Measurements from ENCODE around the gene AKR7A3.
A peak's percentile ranks its signal among the peaks of the same experiment; 100 is the strongest.
"Not testable (repeated sequence)": the region's sequence is repeated elsewhere in the genome, so short reads cannot be mapped to it uniquely, and the experiment has no call there.

AKR7A3 gene

GRCh38 chr1:19288324-19289241, at the start of gene AKR7A3:
AKR7A3 (minus strand) TSS chr1:19288770; CDS start chr1:19288709, 61 bp downstream.
- DNase-seq = not testable (repeated sequence)

- peak; percentile 42 for DNase-seq
Observed at GRCh38 chr1:19338323-19338762, 49.8 kb upstream of the AKR7A3 start.

- no peak for DNase-seq
Observed at GRCh38 chr1:19337289-19337688, 48.7 kb upstream of the AKR7A3 start.

GRCh38 chr1:19336543-19336942, 48.0 kb upstream of the AKR7A3 start:
- DNase-seq = no peak

GRCh38 chr1:19333587-19334354, 45.2 kb upstream of the AKR7A3 start:
- no peak for DNase-seq

- no peak for DNase-seq
Observed at GRCh38 chr1:19332832-19333231, 44.3 kb upstream of the AKR7A3 start.

GRCh38 chr1:19331262-19331878, 42.8 kb upstream of the AKR7A3 start:
- DNase-seq = no peak

- DNase-seq = no peak
Observed at GRCh38 chr1:19330449-19331135, 42.0 kb upstream of the AKR7A3 start.

GRCh38 chr1:19329611-19330010, 41.0 kb upstream of the AKR7A3 start:
- no peak for DNase-seq

GRCh38 chr1:19329188-19329587, 40.6 kb upstream of the AKR7A3 start:
- DNase-seq = no peak

GRCh38 chr1:19328486-19328885, 39.9 kb upstream of the AKR7A3 start:
- no peak for DNase-seq

- DNase-seq = no peak
Observed at GRCh38 chr1:19327736-19328135, 39.2 kb upstream of the AKR7A3 start.

- no peak for DNase-seq
Observed at GRCh38 chr1:19327301-19327700, 38.7 kb upstream of the AKR7A3 start.

- DNase-seq = no peak
Observed at GRCh38 chr1:19326748-19327065, 38.1 kb upstream of the AKR7A3 start.

GRCh38 chr1:19325958-19326747, 37.6 kb upstream of the AKR7A3 start:
- DNase-seq = no peak

GRCh38 chr1:19325368-19325957, 36.9 kb upstream of the AKR7A3 start:
- DNase-seq = no peak

- DNase-seq = no peak
Observed at GRCh38 chr1:19324665-19324990, 36.1 kb upstream of the AKR7A3 start.

GRCh38 chr1:19323987-19324664, 35.6 kb upstream of the AKR7A3 start:
- no peak for DNase-seq

GRCh38 chr1:19322481-19322880, 33.9 kb upstream of the AKR7A3 start:
- DNase-seq = no peak

- DNase-seq = no peak
Observed at GRCh38 chr1:19321071-19321470, 32.5 kb upstream of the AKR7A3 start.

GRCh38 chr1:19319196-19319595, 30.6 kb upstream of the AKR7A3 start:
- DNase-seq = no peak
